ENCODE results near the gene PPP1R3D.
"Not testable (repeated sequence)": the region's sequence is repeated elsewhere in the genome, so short reads cannot be mapped to it uniquely, and the experiment has no call there.

The PPP1R3D gene

DNA sequence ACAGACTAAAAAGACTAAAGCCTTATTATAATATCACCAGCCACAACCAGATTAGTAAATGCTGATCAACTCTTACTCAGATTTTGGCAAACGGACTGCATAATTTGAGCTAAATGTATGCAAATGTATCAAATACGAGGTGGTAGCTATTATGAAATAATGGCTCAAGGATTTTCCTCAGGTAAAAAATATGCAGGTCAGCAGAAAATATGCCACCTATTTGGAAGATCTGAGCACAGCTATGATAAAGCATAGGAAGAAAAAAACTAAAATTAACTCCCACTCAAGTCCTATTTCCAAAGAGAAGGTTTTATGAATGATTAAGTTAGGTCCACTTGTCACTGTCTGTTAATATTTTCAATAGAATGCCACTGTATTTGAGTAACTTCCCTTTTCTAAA is 29.1 kb downstream of the PPP1R3D start:
- DNase-seq, result no peak

DNA sequence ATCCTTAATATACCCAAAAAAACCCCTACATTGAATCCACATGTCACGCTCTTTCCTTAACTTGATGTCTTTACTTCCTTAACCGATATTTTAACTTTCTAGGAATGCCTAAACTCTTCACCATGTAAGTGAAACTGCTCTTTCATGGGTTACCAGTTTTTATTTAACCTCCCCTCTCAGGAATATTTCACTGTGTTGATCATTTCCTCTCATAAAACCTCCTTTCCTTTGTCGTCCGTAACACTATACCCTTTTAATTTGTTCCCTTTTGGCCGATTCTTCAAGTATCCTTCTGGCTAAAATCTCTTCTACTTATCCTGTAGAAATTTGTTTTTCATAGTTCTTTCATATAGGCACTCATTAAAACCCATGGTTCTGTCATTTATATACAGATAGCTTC is 31.2 kb downstream of the PPP1R3D start:
- DNase-seq, result no peak

DNA sequence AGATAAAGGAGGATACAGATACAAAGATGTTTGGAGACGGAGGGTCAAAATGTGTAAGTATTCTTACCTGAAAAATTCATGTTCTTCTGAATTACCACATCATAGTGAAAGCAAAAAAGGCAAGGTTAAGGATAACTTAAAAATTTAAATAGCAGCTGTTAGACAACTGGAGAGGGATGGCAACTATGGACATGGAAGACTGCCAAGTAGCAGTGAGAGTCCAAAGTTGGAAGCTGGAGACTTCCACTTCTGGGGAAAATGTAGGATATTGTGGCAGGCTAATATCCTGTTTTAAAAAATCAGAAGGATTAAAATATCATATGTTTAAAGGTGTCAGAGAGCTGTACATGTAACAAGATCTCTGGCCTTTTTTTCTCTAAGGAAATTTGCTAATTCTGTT is 36.5 kb downstream of the PPP1R3D start:
- DNase-seq, result no peak

DNA sequence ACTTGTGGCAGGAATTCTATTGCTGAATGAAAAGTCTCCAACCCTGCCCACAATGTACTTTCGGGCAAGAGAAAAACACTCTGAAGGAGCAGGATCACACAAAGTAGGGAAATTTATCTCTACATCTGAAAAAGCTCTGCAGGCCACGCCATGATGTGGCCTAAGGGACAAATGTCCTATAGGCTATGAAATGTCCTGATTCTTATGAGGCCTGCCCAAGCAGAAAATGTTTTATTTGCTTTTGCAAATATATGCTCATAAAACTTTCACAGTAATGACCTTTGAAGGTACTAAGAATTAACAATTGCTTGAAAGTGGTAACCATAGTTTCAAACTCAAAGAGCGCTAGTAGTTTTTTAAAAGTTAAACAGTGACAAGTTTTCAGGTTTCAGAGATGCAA is 37.6 kb downstream of the PPP1R3D start:
- DNase-seq, result no peak

DNA sequence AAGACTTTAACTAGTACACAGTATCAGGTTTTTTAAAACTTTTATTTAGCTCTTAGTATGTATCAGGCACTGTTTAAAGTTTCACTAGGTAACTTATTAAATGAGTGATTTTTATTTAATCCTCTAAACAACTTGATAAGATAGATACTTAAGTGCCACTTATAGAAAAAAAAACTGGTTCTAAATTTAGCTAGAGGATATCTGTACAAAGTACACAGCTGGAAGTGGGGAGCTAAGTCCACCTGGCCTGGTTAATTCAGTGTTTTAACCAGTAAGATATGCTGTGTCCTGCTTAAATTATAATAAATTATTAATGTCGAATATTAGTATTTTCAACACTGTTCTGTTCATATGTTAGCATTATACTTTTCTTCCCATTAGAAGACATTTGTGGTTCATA is 44.2 kb downstream of the PPP1R3D start:
- DNase-seq, result no peak

- DNase-seq, result no peak
Measured at GRCh38 chr20:59891581-59891980, 48.5 kb downstream of the PPP1R3D start.

DNA sequence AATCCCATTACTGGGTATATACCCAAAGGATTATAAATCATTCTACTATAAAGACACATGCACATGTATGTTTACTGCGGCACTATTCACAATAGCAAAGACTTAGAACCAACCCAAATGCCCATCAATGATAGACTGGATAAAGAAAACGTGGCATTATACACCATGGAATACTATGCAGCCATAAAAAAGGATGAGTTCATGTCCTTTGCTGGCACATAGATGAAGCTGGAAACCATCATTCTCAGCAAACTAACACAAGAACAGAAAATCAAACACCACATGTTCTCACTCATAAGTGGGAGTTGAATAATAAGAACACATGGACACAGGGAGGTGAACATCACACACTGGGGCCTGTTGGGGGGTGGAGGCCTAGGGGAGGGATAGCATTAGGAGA is 50.1 kb downstream of the PPP1R3D start:
- not testable (repeated sequence) for DNase-seq

DNA sequence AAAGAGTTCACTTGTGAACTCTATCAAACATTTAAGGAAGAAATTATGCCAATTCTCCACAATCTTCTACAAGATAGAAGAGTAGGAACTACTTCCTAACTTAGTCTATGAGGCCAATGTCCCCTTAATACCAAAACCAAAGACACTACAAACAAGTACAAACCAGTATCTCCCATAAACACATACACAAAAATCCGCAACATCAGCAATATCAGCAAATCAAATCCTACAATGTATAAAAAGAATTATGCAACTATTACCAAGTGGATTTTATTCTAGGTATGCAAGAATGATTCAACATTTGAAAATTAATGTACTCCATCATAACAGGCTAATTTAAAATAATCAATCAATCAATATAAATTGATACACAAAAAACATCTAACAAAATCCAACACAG is 52.1 kb downstream of the PPP1R3D start:
- no peak for DNase-seq

Measured in GOT3 (cell line).